Kidney (tissue), 14 donors: ENCODE data around the gene IGFL1. TPM values are rescaled to one million over a fixed set of nuclear protein-coding genes. Genes with fewer than 3 reads are reported as not detected.
"Not testable (repeated sequence)": the region's sequence is repeated elsewhere in the genome, so short reads cannot be mapped to it uniquely, and the experiment has no call there.

Experiments
- DNase-seq, 5 donors: peaks; one replicate each; pipeline ENCODE4 v3.0.0-alpha.2; 2013 to 2020
- FAIRE-seq: peaks from 2 replicates; lab custom pipeline; 2012; peaks lifted over from hg19 to GRCh38; lab: Jason Lieb, UNC
- H3K27ac ChIP-seq, 2 donors: one replicate each; pipeline ENCODE4 v1.7.0; 2013; ENCODE audit warnings: low read depth in 2 of 2, low read length in 2 of 2, inconsistent platforms in 1 of 2
- H3K27me3 ChIP-seq: one replicate; pipeline ENCODE4 v1.7.1; 2013; ENCODE audit warnings: low read length, inconsistent platforms; ENCODE audit not compliant: control insufficient read depth, insufficient read depth
- H3K36me3 ChIP-seq, 3 donors: one replicate each; pipeline versions ENCODE4 v1.7.0 to v1.7.1; 2013; ENCODE audit warnings: low read length in 3 of 3, control low read depth in 1 of 3, inconsistent platforms in 1 of 3; ENCODE audit not compliant: insufficient read depth in 3 of 3, control insufficient read depth in 2 of 3
- H3K4me1 ChIP-seq, 3 donors: one replicate each; pipeline versions ENCODE4 v1.7.0 to v1.7.1; 2013; ENCODE audit warnings: low read length in 3 of 3, inconsistent platforms in 1 of 3, low read depth in 1 of 3; ENCODE audit not compliant: control insufficient read depth in 2 of 3, insufficient read depth in 2 of 3
- H3K4me3 ChIP-seq, 3 donors: one replicate each; pipeline versions ENCODE4 v1.7.0 to v1.8.1; 2013; ENCODE audit warnings: low read length in 3 of 3, control low read depth in 1 of 3, inconsistent platforms in 1 of 3
- H3K9ac ChIP-seq, 3 donors: one replicate each; pipeline versions ENCODE4 v1.7.0 to v1.7.1; 2013; ENCODE audit warnings: low read length in 3 of 3, control low read depth in 1 of 3, inconsistent platforms in 1 of 3
- H3K9me3 ChIP-seq, 3 donors: one replicate each; pipeline versions ENCODE4 v1.7.0 to v1.7.1; 2013; ENCODE audit warnings: low read length in 3 of 3, control low read depth in 1 of 3, inconsistent platforms in 1 of 3; ENCODE audit not compliant: control insufficient read depth in 2 of 3, insufficient read depth in 1 of 3
- intact Hi-C: fragments of 100-400 bp; cut with DNase I; formaldehyde crosslinking; loops from one replicate; pipeline ENCODE4 v1.11.1; 2022
- polyA plus RNA-seq: library from polyadenylated mRNA; stranded (reverse); fragments of 350-450 nt; fragmentation: Illumina TruSeq; extraction: RNeasy Lipid Tissue Mini Kit (QIAGEN cat#74804); gene quantifications from one replicate; pipeline ENCODE4 v1.2.3, GENCODE V29; 2014; ENCODE audit warnings: low read depth, low replicate concordance; ENCODE audit not compliant: insufficient read depth
- total RNA-seq: library from RNA; stranded (reverse); fragmentation: NEBNext Ultra II Directional; extraction: Animal tissue kit (Norgen Biotek cat#: 25700); gene quantifications from one replicate; pipeline ENCODE4 v1.2.1, GENCODE V29; 2021
- TF ChIP-seq, protein P1 (sequence below): IDR thresholded peaks from 3 replicates; pipeline ENCODE4 v1.5.1; 2012; ENCODE audit warnings: mild to moderate bottlenecking, moderate library complexity, borderline replicate concordance; ENCODE audit not compliant: insufficient read depth; ENCODE audit errors: extremely low read depth
- donor health status: control.
- donor health status: control.
- donor health status: control.
- donor health status: control.
- donor health status: control.
- donor health status: DM: yes; HTN: yes; CAD: no.
- donor health status: Normal renal cell carcinoma (clear cell type).

The IGFL1 gene
- total and polyA plus RNA-seq, 2 donors from 2014 or later: not detected

DNA sequence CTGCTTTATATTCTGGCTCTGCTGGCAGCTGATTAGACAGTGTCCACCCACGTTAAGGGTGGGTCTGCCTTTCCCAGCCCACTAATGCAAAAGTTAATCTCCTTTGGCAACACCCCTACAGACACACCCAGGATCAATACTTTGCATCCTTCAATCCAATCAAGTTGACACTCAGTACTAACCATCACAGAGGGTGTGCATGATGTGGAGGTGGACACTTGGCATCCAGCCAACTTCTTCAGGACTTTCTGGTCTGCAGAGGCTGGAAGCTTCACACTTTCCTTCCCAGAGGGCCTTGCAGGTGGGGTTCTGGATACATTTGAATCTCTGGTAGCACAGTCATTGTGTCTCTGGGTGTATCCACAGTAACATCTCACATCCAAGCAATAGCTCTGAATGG is 18.9 kb upstream of the IGFL1 start:
- TF ChIP-seq, protein P1, sequence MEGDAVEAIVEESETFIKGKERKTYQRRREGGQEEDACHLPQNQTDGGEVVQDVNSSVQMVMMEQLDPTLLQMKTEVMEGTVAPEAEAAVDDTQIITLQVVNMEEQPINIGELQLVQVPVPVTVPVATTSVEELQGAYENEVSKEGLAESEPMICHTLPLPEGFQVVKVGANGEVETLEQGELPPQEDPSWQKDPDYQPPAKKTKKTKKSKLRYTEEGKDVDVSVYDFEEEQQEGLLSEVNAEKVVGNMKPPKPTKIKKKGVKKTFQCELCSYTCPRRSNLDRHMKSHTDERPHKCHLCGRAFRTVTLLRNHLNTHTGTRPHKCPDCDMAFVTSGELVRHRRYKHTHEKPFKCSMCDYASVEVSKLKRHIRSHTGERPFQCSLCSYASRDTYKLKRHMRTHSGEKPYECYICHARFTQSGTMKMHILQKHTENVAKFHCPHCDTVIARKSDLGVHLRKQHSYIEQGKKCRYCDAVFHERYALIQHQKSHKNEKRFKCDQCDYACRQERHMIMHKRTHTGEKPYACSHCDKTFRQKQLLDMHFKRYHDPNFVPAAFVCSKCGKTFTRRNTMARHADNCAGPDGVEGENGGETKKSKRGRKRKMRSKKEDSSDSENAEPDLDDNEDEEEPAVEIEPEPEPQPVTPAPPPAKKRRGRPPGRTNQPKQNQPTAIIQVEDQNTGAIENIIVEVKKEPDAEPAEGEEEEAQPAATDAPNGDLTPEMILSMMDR: no peak
- H3K27ac ChIP-seq: no peak overlapping the region
- H3K9ac ChIP-seq: no peak overlapping the region
- H3K4me3 ChIP-seq: no peak overlapping the region
- no peaks in the 10 kb centered on the region for H3K27me3 ChIP-seq
- intact Hi-C loops: no loop called here
- H3K9me3 ChIP-seq: no peaks in the 10 kb centered on the region
- DNase-seq: peak in 1 of 5 donors; percentile 18
- no peak for FAIRE-seq
- H3K36me3 ChIP-seq: no peaks in the 10 kb centered on the region
- H3K4me1 ChIP-seq: peaks cover 0 to 4% (median 0%) of the 10 kb centered on the region in 3 donors

DNA sequence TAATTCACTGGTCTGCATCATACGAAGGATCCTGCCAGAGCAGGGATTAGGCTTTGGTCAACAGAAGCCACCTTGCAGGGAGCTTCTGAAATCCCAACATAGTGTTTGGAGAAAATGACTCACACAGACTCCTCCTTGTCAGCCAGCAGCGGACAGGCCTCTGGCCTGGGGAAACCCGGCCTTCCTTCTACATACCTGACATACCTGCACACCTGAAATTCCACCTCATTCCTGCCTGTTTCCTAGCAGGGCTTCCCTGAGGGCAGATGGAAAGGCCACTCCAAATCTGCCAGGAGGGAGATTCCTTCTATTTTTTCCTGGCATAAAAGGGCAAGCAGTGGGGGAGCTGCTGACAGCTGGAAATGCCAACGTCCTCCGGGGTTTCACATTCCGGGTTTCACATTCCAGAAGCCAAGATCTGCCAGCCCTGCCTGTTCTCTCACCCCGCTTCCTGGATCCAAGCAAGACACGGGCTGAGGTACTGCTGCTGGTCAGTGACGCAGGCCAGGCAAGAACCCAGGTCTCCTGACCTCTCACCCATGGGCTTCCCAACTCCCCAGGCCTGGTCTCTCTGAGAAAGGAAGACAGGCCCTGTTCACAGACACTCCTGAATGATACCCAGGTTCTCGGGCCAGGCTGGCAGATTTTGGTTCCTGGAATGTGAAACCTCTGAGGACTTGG is 18.2 kb upstream of the IGFL1 start:
- intact Hi-C loops: no loop called here
- H3K36me3 ChIP-seq: no peaks in the 10 kb centered on the region
- FAIRE-seq: no peak

DNA sequence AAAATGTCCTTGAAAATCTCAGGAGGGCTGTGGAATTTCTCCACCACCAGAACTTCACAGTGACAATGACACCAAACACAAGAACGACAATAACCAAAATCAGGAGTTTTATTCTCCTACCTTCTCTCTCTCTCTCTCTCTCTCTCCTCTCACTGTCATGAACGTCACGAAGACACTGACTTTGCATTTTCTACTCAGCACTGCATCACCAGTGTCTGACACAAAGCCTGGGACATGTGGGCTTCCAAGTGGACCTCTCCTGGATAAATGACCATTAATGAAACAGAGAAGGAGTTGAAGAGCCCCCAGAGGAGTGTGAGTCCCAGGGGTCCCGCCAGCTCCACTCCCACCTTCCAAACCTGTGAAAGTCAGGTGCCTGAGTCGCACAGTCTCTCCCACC is 16.9 kb upstream of the IGFL1 start:
- H3K36me3 ChIP-seq, H3K9me3 ChIP-seq, H3K4me1 ChIP-seq, FAIRE-seq, H3K27ac ChIP-seq, H3K27me3 ChIP-seq, H3K4me3 ChIP-seq, H3K9ac ChIP-seq, intact Hi-C loops: not testable (repeated sequence)
- peak in 1 of 5 donors; percentile 11 for DNase-seq

More for the DNA sequence above, 18.2 kb upstream of the IGFL1 start:
- H3K27ac ChIP-seq: peak overlapping the region; percentile 36 to 47
- H3K4me3 ChIP-seq: no peak overlapping the region
- no peak overlapping the region for H3K9ac ChIP-seq
- H3K27me3 ChIP-seq: no peaks in the 10 kb centered on the region
- TF ChIP-seq, protein P1: no peak
- DNase-seq: peak in 4 of 5 donors; percentile 32 to 78 (median 60)
- no peaks in the 10 kb centered on the region for H3K9me3 ChIP-seq
- peaks cover 0 to 4% (median 0%) of the 10 kb centered on the region in 3 donors for H3K4me1 ChIP-seq

DNA sequence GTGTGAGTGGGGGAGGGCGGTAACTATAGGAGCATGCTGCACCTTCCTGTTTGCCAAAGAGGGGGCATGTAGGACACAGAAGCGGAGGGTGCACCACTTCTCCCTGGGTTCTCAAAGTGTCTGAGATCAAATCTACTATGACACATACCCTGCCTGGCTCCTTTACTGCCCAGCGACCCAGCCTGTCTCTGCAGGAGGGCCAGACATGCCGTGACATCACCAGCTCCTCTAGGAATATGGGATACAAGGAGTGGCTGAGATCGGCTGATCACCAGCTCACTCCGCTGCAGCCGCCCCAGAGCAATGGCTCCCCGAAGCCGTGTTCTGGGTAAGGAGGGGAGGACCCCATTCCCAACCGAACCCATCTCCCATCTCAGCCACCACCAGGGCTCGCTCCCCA is 16.4 kb upstream of the IGFL1 start:
- Histone ChIP-seq H3K4me3 (no peak overlapping the region), H3K27me3 (no peaks in the 10 kb centered on the region), H3K9ac (no peak overlapping the region), H3K4me1 (peaks cover 0 to 4% (median 0%) of the 10 kb centered on the region in 3 donors), H3K27ac (no peak overlapping the region), H3K9me3 (no peaks in the 10 kb centered on the region), H3K36me3 (no peaks in the 10 kb centered on the region)
- intact Hi-C loops: no loop called here
- DNase-seq: peak in 1 of 5 donors; percentile 41
- TF ChIP-seq, protein P1: no peak
- FAIRE-seq: no peak
